Duodenal mucosa (tissue), 2 donors: ENCODE results near the gene KRTAP10-3.
"Not testable (repeated sequence)": the region's sequence is repeated elsewhere in the genome, so short reads cannot be mapped to it uniquely, and the experiment has no call there.

ENCODE experiments used
- H3K27ac ChIP-seq: one replicate; pipeline ENCODE4 v1.7.0; 2013; ENCODE audit warnings: low read depth, low read length
- H3K27me3 ChIP-seq, 2 donors: one replicate each; pipeline ENCODE4 v1.7.0; 2013; ENCODE audit warnings: low read length in 2 of 2, control low read depth in 1 of 2; ENCODE audit not compliant: insufficient read depth in 2 of 2, control insufficient read depth in 1 of 2
- H3K36me3 ChIP-seq, 2 donors: one replicate each; pipeline ENCODE4 v1.7.0; 2013; ENCODE audit warnings: low read length in 2 of 2, control low read depth in 1 of 2; ENCODE audit not compliant: insufficient read depth in 2 of 2, control insufficient read depth in 1 of 2
- H3K4me1 ChIP-seq, 2 donors: one replicate each; pipeline ENCODE4 v1.7.0; 2013; ENCODE audit warnings: low read length in 2 of 2, control low read depth in 1 of 2; ENCODE audit not compliant: insufficient read depth in 2 of 2, control insufficient read depth in 1 of 2
- H3K4me3 ChIP-seq, 2 donors: one replicate each; pipeline ENCODE4 v1.7.0; 2013; ENCODE audit warnings: low read length in 2 of 2, low read depth in 1 of 2
- H3K9ac ChIP-seq, 2 donors: one replicate each; pipeline ENCODE4 v1.7.0; 2013; ENCODE audit warnings: low read length in 2 of 2, low read depth in 1 of 2
- H3K9me3 ChIP-seq, 2 donors: one replicate each; pipeline ENCODE4 v1.7.0; 2013; ENCODE audit warnings: low read length in 2 of 2, control low read depth in 1 of 2; ENCODE audit not compliant: control insufficient read depth in 1 of 2

Gene KRTAP10-3

GRCh38 chr21:44589586-44590305 lies 31.2 kb upstream of the KRTAP10-3 start:
- no peaks in the 10 kb centered on the region for H3K36me3 ChIP-seq
- no peak overlapping the region for H3K4me3 ChIP-seq
- no peak overlapping the region for H3K9ac ChIP-seq
- no peaks in the 10 kb centered on the region for H3K9me3 ChIP-seq
- H3K4me1 ChIP-seq: no peaks in the 10 kb centered on the region
- no peak overlapping the region for H3K27ac ChIP-seq
- H3K27me3 ChIP-seq: peaks cover 0 to 14% of the 10 kb centered on the region in 2 donors

GRCh38 chr21:44589094-44589493 lies 30.5 kb upstream of the KRTAP10-3 start:
- Histone ChIP-seq H3K9me3 (no peaks in the 10 kb centered on the region), H3K27me3 (peaks cover 0 to 14% of the 10 kb centered on the region in 2 donors), H3K4me1 (no peaks in the 10 kb centered on the region)

GRCh38 chr21:44585892-44586291 lies 27.3 kb upstream of the KRTAP10-3 start:
- Histone ChIP-seq H3K36me3 (no peaks in the 10 kb centered on the region), H3K27me3 (peaks cover 0 to 6% of the 10 kb centered on the region in 2 donors), H3K27ac (no peak overlapping the region), H3K4me1 (no peaks in the 10 kb centered on the region), H3K9me3 (peaks cover 0 to 2% of the 10 kb centered on the region in 2 donors), H3K9ac (no peak overlapping the region), H3K4me3 (no peak overlapping the region)

More at GRCh38 chr21:44589094-44589493, 30.5 kb upstream of the KRTAP10-3 start:
- Histone ChIP-seq H3K36me3 (no peaks in the 10 kb centered on the region), H3K9ac (no peak overlapping the region), H3K4me3 (no peak overlapping the region), H3K27ac (no peak overlapping the region)

- Histone ChIP-seq H3K27ac (no peak overlapping the region), H3K9me3 (peaks cover 0 to 5% of the 10 kb centered on the region in 2 donors), H3K4me3 (no peak overlapping the region), H3K4me1 (no peaks in the 10 kb centered on the region), H3K27me3 (peaks cover 0 to 4% of the 10 kb centered on the region in 2 donors), H3K9ac (no peak overlapping the region), H3K36me3 (no peaks in the 10 kb centered on the region)
Observed at GRCh38 chr21:44583800-44584147, 25.2 kb upstream of the KRTAP10-3 start.

- Histone ChIP-seq H3K9ac (no peak overlapping the region), H3K9me3 (peaks cover 0 to 5% of the 10 kb centered on the region in 2 donors), H3K4me3 (no peak overlapping the region), H3K36me3 (no peaks in the 10 kb centered on the region), H3K27ac (no peak overlapping the region), H3K4me1 (no peaks in the 10 kb centered on the region), H3K27me3 (peaks cover 0 to 4% of the 10 kb centered on the region in 2 donors)
Observed at GRCh38 chr21:44583089-44583799, 24.6 kb upstream of the KRTAP10-3 start.

- H3K4me1 ChIP-seq: no peaks in the 10 kb centered on the region
- H3K9ac ChIP-seq: no peak overlapping the region
- peaks cover 0 to 4% of the 10 kb centered on the region in 2 donors for H3K27me3 ChIP-seq
- no peak overlapping the region for H3K4me3 ChIP-seq
- no peak overlapping the region for H3K27ac ChIP-seq
- no peaks in the 10 kb centered on the region for H3K36me3 ChIP-seq
- H3K9me3 ChIP-seq: peaks cover 0 to 7% of the 10 kb centered on the region in 2 donors
Observed at GRCh38 chr21:44582055-44582454, 23.5 kb upstream of the KRTAP10-3 start.

- Histone ChIP-seq H3K9ac (no peak overlapping the region), H3K9me3 (peaks cover 0 to 7% of the 10 kb centered on the region in 2 donors), H3K36me3 (no peaks in the 10 kb centered on the region), H3K4me3 (no peak overlapping the region), H3K4me1 (no peaks in the 10 kb centered on the region), H3K27me3 (peaks cover 0 to 2% of the 10 kb centered on the region in 2 donors), H3K27ac (no peak overlapping the region)
Observed at GRCh38 chr21:44581158-44581557, 22.6 kb upstream of the KRTAP10-3 start.

- not testable (repeated sequence) for H3K9ac ChIP-seq, H3K27ac ChIP-seq, H3K36me3 ChIP-seq, H3K27me3 ChIP-seq, H3K9me3 ChIP-seq, H3K4me1 ChIP-seq
- H3K4me3 ChIP-seq: peak within 1 kb of the TSS in 1 of 2 donors; percentile 32
Observed at GRCh38 chr21:44580231-44580821, 21.7 kb upstream of the KRTAP10-3 start, which contains the start of gene KRTAP10-5. KRTAP10-5 (minus strand) TSS chr21:44580604; CDS start chr21:44580578, 26 bp downstream.

GRCh38 chr21:44579833-44580144 lies 21.2 kb upstream of the KRTAP10-3 start:
- H3K9me3 ChIP-seq: peaks cover 0 to 7% of the 10 kb centered on the region in 2 donors
- H3K4me3 ChIP-seq: no peak overlapping the region
- no peak overlapping the region for H3K9ac ChIP-seq

More at GRCh38 chr21:44579833-44580144, 21.2 kb upstream of the KRTAP10-3 start:
- Histone ChIP-seq H3K27ac (no peak overlapping the region), H3K27me3 (no peaks in the 10 kb centered on the region), H3K36me3 (no peaks in the 10 kb centered on the region), H3K4me1 (no peaks in the 10 kb centered on the region)
